ENCODE results near the gene RAD51. TPM values are rescaled to one million over a fixed set of nuclear protein-coding genes. Genes with fewer than 3 reads are reported as not detected.

Gene RAD51
- total and polyA plus RNA-seq, 8 donors = 0.15 to 1.3 (median 0.45) TPM

DNA sequence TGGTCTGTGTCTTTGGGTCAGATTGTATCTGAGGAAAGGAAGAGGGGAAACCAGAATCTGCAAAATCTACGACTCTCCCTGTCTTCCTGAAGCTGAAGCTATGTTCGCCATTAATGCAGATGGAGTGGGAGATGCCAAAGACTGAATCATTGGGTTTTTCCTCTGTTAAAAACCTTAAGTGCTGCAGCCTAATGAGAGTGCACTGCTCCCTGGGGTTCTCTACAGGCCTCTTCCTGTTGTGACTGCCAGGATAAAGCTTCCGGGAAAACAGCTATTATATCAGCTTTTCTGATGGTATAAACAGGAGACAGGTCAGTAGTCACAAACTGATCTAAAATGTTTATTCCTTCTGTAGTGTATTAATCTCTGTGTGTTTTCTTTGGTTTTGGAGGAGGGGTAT lies 36.1 kb downstream of the RAD51 start:
- H3K27ac ChIP-seq = no peak overlapping the region
- TF ChIP-seq, protein P1, sequence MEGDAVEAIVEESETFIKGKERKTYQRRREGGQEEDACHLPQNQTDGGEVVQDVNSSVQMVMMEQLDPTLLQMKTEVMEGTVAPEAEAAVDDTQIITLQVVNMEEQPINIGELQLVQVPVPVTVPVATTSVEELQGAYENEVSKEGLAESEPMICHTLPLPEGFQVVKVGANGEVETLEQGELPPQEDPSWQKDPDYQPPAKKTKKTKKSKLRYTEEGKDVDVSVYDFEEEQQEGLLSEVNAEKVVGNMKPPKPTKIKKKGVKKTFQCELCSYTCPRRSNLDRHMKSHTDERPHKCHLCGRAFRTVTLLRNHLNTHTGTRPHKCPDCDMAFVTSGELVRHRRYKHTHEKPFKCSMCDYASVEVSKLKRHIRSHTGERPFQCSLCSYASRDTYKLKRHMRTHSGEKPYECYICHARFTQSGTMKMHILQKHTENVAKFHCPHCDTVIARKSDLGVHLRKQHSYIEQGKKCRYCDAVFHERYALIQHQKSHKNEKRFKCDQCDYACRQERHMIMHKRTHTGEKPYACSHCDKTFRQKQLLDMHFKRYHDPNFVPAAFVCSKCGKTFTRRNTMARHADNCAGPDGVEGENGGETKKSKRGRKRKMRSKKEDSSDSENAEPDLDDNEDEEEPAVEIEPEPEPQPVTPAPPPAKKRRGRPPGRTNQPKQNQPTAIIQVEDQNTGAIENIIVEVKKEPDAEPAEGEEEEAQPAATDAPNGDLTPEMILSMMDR (IDR thresholded peaks at IDR 0.05) = no peak
- H3K4me1 ChIP-seq = no peaks in the 10 kb centered on the region
- no peaks in the 10 kb centered on the region for H3K9me3 ChIP-seq
- DNase-seq (no peak), FAIRE-seq (no peak), ATAC-seq (no peak)
- WGBS, 2 donors = 86 to 90% methylated on average over 3 of the region's 3 CpGs
- H3K36me3 ChIP-seq = peaks cover 0 to 5% (median 2%) of the 10 kb centered on the region in 3 donors
- H3K27me3 ChIP-seq = no peaks in the 10 kb centered on the region
- H3K4me3 ChIP-seq = no peak overlapping the region
- intact Hi-C loops (cut with DNase I) = no loop called here

DNA sequence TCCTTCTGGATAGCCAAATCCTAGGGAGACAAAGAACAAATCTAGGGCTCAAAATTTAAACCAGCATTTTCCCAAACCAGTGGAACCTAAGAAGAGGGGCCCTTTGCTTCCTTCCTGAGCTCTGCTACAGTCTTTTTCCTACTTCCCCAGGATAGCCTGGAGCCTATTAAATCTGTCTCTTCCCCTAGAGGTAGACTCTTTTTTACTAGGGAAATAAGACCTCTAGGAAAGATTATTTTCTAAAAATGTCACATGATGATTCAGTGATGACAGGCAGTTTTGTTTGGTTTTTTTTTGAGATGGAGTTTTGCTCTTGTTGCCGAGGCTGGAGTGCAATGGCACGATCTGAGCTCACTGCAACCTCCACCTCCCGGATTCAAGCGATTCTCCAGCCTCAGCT lies 41.6 kb downstream of the RAD51 start:
- intact Hi-C loops (cut with DNase I) = no loop called here
- no peak for DNase-seq
- Histone ChIP-seq H3K36me3 (peaks cover 0 to 21% (median 3%) of the 10 kb centered on the region in 3 donors), H3K27ac (no peak overlapping the region), H3K4me3 (no peak overlapping the region), H3K9me3 (no peaks in the 10 kb centered on the region), H3K4me1 (no peaks in the 10 kb centered on the region), H3K27me3 (no peaks in the 10 kb centered on the region)
- TF ChIP-seq, protein P1 (IDR thresholded peaks at IDR 0.05) = no peak
- no peak for ATAC-seq
- WGBS, 2 donors = 90 to 92% methylated on average over 4 of the region's 4 CpGs
- FAIRE-seq = no peak

DNA sequence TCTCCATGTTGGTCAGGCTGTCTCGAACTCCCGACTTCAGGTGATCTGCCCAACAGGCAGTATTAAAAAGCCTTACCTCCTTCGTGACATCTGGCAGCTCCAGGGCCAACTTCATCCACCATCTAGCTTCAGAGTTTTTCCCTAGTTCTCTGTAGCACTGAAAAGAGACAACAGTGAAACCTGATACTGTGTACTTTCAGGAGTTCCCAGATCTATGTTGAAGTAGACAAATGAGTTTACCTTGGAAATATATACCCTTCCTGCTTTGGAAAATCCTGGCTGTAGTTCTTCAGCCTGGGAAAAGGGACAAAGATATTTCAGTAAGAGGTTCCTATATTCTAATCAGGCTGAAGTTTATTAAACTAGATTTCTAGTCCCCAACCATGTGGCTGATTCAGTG lies 42.1 kb downstream of the RAD51 start:
- Histone ChIP-seq H3K9me3 (no peaks in the 10 kb centered on the region), H3K36me3 (peaks cover 0 to 21% (median 3%) of the 10 kb centered on the region in 3 donors), H3K27ac (no peak overlapping the region), H3K4me3 (no peak overlapping the region), H3K27me3 (no peaks in the 10 kb centered on the region), H3K4me1 (no peaks in the 10 kb centered on the region)
- ATAC-seq (peak in 1 of 4 donors; percentile 40), DNase-seq (no peak), FAIRE-seq (no peak)
- 63 to 67% methylated on average over 3 of the region's 3 CpGs for WGBS, 2 donors
- intact Hi-C loops (cut with DNase I) = no loop called here
- TF ChIP-seq, protein P1 (IDR thresholded peaks at IDR 0.05) = no peak

DNA sequence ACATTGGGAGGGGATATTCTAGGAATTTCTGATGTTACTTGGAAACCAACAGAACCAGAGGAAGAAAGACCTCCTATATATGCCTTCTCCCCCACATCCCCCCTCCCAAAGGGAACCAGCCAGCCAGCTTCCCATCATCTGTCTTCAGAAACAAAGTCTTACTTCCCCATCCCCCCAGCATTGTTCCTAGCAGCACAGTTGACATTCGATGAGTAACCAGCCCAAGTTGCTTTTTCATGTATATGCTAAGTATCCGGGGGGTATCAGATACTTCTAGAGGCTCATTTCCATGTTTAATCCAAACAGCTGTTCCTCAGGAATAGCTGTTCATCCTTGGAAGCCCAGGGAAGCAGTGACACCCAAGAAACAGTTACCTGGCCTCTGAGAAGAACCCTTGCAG lies 44.1 kb downstream of the RAD51 start:
- no peaks in the 10 kb centered on the region for H3K27me3 ChIP-seq
- H3K4me1 ChIP-seq = no peaks in the 10 kb centered on the region
- ATAC-seq (no peak), FAIRE-seq (no peak), DNase-seq (no peak)
- H3K27ac ChIP-seq = no peak overlapping the region
- TF ChIP-seq, protein P1 (IDR thresholded peaks at IDR 0.05) = no peak
- H3K9me3 ChIP-seq = no peaks in the 10 kb centered on the region
- peaks cover 0 to 39% (median 10%) of the 10 kb centered on the region in 3 donors for H3K36me3 ChIP-seq
- intact Hi-C loops (cut with DNase I) = no loop called here
- WGBS, 2 donors = 67 to 79% methylated on average over 2 of the region's 2 CpGs
- H3K4me3 ChIP-seq = no peak overlapping the region

DNA sequence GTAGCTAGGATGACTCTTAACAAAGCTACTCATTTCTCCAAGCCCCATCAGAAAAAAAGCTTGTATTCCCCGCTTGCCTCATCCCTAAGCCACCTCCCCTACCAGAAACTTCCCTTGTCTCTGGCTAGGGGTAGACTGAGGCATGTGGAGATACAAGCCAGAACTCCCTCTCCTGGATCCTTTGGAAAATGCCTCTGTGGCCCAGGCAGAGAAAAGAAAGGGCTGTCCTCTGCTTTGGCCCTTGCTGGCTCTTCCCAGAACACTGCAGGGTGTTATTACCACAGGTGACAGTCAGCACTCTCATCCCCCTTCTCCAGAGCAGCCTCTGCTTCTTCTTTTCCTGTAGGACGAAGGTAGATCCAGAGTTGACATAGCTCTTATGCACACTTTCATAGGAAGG lies 44.9 kb downstream of the RAD51 start:
- 93 to 97% methylated on average over 2 of the region's 2 CpGs for WGBS, 2 donors
- Histone ChIP-seq H3K4me3 (no peak overlapping the region), H3K9me3 (no peaks in the 10 kb centered on the region), H3K27ac (no peak overlapping the region), H3K4me1 (no peaks in the 10 kb centered on the region), H3K27me3 (no peaks in the 10 kb centered on the region), H3K36me3 (peaks cover 0 to 44% (median 10%) of the 10 kb centered on the region in 3 donors)
- ATAC-seq (no peak), FAIRE-seq (no peak), DNase-seq (no peak)
- intact Hi-C loops (cut with DNase I) = no loop called here
- TF ChIP-seq, protein P1 (IDR thresholded peaks at IDR 0.05) = no peak

Data from pancreas (tissue), 10 donors.